ENCODE data around the gene SPINK1.

GRCh38 chr5:147788023-147788422 is 43.4 kb downstream of the SPINK1 start:
- TF ChIP-seq POLR2A (IDR thresholded peaks at IDR 0.05) (no peak), CTCF (IDR thresholded peaks at IDR 0.05 in 4 of 5, conservative IDR thresholded peaks at IDR 0.05 in 1 of 5) (no peak)
